Muscle layer of colon (tissue), 2 donors: ENCODE results near the gene ATXN7L1.

Experiments
- H3K27ac ChIP-seq: one replicate; pipeline ENCODE4 v1.7.0; 2013; ENCODE audit warnings: low read depth, mild to moderate bottlenecking, low read length, moderate library complexity
- H3K27me3 ChIP-seq, 2 donors: one replicate each; pipeline ENCODE4 v1.7.0; 2013; ENCODE audit warnings: low read length in 2 of 2, mild to moderate bottlenecking in 2 of 2; ENCODE audit not compliant: insufficient read depth in 2 of 2, control insufficient read depth in 1 of 2
- H3K36me3 ChIP-seq: one replicate; pipeline ENCODE4 v1.7.0; 2013; ENCODE audit warnings: mild to moderate bottlenecking, low read length; ENCODE audit not compliant: insufficient read depth
- H3K4me1 ChIP-seq: one replicate; pipeline ENCODE4 v1.7.0; 2013; ENCODE audit warnings: mild to moderate bottlenecking, low read length; ENCODE audit not compliant: insufficient read depth
- H3K4me3 ChIP-seq, 2 donors: one replicate each; pipeline ENCODE4 v1.7.0; 2013; ENCODE audit warnings: low read length in 2 of 2, low read depth in 1 of 2, mild to moderate bottlenecking in 1 of 2, moderate library complexity in 1 of 2
- H3K9ac ChIP-seq: one replicate; pipeline ENCODE4 v1.7.0; 2013; ENCODE audit warnings: low read length
- H3K9me3 ChIP-seq: one replicate; pipeline ENCODE4 v1.7.0; 2013; ENCODE audit warnings: mild to moderate bottlenecking, low read length
- donor health status: abdominal sarcoma.
- donor health status: Adenocarcinoma of cecum.

Gene ATXN7L1

DNA sequence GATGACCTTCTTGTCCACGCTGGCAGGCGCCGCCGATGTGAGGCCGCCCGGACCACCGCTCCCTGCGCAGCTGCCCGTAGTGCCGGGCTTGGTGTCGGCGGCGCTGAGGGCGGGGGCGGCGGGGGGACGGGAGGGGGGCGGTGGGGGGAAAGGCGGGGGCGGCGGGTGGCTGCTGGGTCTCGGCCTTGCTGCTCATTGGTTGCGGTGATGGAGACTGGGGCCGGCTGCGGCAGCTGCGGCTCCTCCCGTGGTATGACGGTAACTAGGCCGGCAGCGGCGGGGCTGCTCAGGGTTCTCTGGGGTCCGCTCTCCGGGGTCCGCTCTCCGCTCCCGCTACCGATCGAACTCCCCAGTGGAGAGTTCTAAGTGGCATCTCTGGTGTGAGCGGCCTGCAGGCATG lies 293.3 kb downstream of the ATXN7L1 start:
- no peaks in the 10 kb centered on the region for H3K9me3 ChIP-seq
- peaks cover 4% of the 10 kb centered on the region for H3K4me1 ChIP-seq
- no peak overlapping the region for H3K27ac ChIP-seq
- H3K36me3 ChIP-seq: no peaks in the 10 kb centered on the region
- no peak overlapping the region for H3K9ac ChIP-seq
- H3K4me3 ChIP-seq: no peak overlapping the region
- H3K27me3 ChIP-seq: no peaks in the 10 kb centered on the region

DNA sequence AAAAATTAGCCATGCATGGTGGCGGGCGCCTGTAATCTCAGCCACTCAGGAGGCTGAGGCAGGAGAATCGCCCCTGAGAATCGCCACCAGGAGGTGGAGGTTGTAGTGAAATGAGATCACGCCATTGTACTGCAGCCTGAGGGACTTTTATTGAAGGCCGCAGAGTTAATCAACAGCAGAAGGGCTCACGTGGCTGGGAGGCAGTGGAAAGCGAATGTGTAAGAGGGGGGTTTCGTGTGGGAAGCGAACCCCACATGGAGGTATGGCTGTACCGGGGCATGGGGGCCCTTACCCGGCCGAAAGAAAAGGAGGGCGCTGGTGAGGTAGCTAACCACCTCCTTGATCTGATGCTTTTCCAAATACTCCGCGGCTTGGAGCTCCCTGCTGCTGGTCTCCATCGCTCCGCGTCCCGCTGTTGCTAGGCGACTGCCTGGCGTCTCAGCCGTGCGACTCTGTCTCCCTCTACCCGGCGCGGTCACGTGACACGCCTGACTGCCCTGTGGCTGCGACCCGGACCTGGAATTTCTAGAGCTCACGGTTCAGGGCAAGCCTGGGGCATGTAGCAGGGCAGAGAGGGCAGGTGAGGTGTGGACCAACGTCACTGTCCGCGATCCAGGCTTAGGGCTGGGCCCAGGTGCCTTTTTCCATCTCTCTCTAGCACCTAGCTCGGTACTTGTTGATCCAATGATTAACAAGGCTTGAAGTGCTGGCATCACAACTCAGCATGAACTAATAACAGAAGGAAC lies 295.2 kb downstream of the ATXN7L1 start, which contains the start of gene EFCAB10:
EFCAB10 (minus strand) TSS at position 428 of the 746 bp plus-strand sequence; CDS start at position 398, 30 bp downstream.
- H3K36me3 ChIP-seq: no peaks in the 10 kb centered on the region
- H3K4me3 ChIP-seq: peak within 1 kb of the TSS; percentile 21 to 39
- peaks cover 4% of the 10 kb centered on the region for H3K4me1 ChIP-seq
- no peaks in the 10 kb centered on the region for H3K27me3 ChIP-seq
- no peaks in the 10 kb centered on the region for H3K9me3 ChIP-seq
- H3K27ac ChIP-seq: no peak within 1 kb of the TSS
- no peak within 1 kb of the TSS for H3K9ac ChIP-seq

DNA sequence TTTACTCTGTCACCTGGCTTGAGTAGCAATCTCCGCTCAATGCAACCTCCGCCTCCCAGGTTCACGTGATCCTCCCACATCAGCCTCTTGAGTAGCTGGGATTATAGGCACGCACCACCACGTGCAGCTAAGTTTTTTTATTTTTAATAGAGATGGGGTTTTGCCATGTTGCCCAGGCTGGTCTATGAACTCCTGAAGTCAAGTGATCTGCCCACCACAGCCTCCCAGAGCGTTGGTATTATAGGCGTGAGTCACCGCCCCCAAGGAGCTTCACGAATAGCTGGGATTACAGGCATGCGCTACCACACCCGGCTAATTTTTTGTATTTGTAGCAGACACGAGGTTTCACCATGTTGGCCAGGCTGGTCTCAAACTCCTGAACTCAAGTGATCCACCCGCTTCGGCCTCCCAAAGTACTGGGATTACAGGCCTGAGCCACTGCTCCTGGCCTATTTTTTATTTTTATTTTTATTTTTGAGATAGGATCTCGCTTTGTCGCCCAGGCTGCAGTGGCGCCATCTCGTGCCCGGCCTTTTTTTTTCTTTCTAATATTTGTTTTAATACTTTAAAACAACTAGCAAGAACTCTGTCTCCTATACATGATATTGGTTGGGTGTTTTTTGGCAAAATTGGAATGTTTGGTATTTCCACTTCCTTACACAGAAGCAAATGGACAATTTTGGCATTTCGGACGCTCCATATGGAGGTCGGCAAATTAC lies 296.2 kb downstream of the ATXN7L1 start:
- Histone ChIP-seq H3K4me3 (no peak overlapping the region), H3K36me3 (no peaks in the 10 kb centered on the region), H3K27me3 (no peaks in the 10 kb centered on the region)

DNA sequence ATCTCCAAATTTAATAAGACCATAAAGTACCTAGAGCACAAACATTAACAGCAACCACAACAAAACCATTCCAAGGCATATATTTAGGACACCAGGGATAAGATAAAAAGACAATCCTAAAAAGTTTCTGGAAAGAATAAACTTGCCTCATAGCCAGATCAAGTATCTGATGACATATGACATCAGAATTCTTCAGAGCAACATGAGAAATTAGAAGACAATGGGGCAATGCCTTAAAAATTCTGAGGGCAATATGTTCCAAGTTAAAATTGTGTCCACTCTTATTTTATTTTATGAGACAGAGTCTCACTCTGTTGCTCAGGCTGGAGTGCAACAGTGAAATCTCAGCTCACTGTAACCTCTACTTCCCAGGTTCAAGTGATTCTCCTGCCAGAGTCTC lies 297.9 kb downstream of the ATXN7L1 start:
- Histone ChIP-seq H3K36me3 (no peaks in the 10 kb centered on the region), H3K4me1 (peaks cover 4% of the 10 kb centered on the region), H3K9me3 (no peaks in the 10 kb centered on the region), H3K9ac (no peak overlapping the region), H3K4me3 (no peak overlapping the region), H3K27ac (no peak overlapping the region), H3K27me3 (no peaks in the 10 kb centered on the region)

More for the DNA sequence above, 296.2 kb downstream of the ATXN7L1 start:
- H3K9ac ChIP-seq: no peak overlapping the region
- H3K27ac ChIP-seq: no peak overlapping the region
- peaks cover 4% of the 10 kb centered on the region for H3K4me1 ChIP-seq
- no peaks in the 10 kb centered on the region for H3K9me3 ChIP-seq

DNA sequence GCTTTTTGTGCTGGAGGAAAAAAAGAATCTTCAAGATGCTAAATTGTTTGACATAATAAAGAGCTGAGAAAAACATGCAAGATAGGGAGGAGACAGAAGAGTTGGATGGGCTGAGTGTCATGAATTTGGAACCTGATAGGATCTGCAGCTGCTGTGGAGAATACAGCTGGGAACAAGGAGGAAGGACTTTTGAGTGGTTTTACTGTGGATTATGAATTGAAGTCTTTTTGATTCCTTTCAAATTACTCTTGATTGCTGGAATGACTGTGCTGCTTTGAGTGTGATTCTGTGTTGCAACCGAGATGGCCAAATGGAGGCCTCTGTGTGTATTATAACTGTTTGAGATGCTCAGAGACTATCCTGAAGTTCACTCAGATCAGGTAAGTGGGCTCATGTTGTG lies 299.1 kb downstream of the ATXN7L1 start:
- no peak overlapping the region for H3K27ac ChIP-seq
- no peak overlapping the region for H3K4me3 ChIP-seq
- no peaks in the 10 kb centered on the region for H3K27me3 ChIP-seq
- H3K9ac ChIP-seq: no peak overlapping the region
- peaks cover 4% of the 10 kb centered on the region for H3K4me1 ChIP-seq
- H3K36me3 ChIP-seq: no peaks in the 10 kb centered on the region
- no peaks in the 10 kb centered on the region for H3K9me3 ChIP-seq

DNA sequence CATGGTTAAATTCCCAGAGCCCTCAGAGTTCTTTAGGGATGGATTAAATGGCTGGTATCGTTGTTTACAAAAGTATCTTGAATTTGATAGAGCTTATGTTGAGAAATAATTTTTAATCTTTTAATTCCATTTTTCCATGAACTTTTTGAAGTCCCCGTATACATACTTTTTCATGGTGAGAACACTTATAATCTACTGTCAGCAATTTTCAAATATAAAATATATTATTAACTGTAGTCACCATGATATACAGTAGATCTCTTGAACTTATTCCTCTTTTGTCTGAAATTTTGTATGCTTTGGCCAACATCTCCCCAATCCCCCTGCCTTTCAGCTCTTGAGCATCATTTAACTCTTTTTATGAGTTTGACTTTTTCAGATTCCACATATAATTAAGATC lies 304.5 kb downstream of the ATXN7L1 start:
- no peak overlapping the region for H3K4me3 ChIP-seq
- no peaks in the 10 kb centered on the region for H3K9me3 ChIP-seq
- no peaks in the 10 kb centered on the region for H3K27me3 ChIP-seq
- H3K9ac ChIP-seq: no peak overlapping the region
- no peak overlapping the region for H3K27ac ChIP-seq
- no peaks in the 10 kb centered on the region for H3K4me1 ChIP-seq
- peaks cover 18% of the 10 kb centered on the region for H3K36me3 ChIP-seq

DNA sequence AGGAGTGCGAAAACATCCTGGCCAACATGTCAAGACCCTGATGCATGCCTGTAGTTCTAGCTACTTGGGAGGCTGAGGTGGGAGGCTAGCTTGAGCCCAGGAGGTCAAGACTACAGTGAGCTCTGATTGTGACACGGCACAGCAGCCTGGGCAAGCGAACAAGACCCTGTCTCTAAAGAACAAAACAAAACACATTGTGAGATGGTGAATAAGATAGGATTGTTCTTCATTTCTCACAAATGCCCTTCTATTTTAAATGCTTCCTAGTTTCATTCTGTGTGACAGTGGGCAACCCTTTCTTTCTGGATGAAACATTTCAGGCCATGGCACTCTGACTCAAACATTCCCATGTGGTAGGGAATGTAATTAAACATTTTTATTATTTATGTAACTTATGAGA lies 308.6 kb downstream of the ATXN7L1 start:
- Histone ChIP-seq H3K36me3 (peaks cover 45% of the 10 kb centered on the region), H3K9ac (no peak overlapping the region), H3K27ac (no peak overlapping the region), H3K27me3 (no peaks in the 10 kb centered on the region), H3K4me1 (no peaks in the 10 kb centered on the region), H3K9me3 (no peaks in the 10 kb centered on the region), H3K4me3 (no peak overlapping the region)

DNA sequence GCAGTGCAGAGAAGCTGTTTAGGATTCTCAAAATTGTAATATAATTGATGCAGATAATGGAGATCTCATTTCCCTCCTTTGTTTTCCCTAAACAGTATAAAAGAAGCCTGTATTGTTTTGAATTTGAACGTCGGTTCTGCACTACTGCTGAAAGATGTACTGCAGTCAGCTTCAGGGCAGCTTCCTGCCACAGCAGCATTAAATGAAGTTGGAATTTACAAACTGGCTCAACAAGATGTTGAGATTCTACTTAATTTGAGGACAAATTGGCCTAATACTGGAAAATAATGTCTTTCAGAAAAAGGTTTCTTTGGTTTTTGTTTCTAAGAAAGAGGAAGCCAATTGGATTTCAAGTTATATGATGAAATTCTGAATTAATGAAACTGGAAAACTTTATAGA lies 309.4 kb downstream of the ATXN7L1 start:
- no peaks in the 10 kb centered on the region for H3K27me3 ChIP-seq
- H3K9me3 ChIP-seq: no peaks in the 10 kb centered on the region
- H3K27ac ChIP-seq: no peak overlapping the region
- H3K4me1 ChIP-seq: no peaks in the 10 kb centered on the region
- no peak overlapping the region for H3K4me3 ChIP-seq
- no peak overlapping the region for H3K9ac ChIP-seq
- peaks cover 51% of the 10 kb centered on the region for H3K36me3 ChIP-seq

DNA sequence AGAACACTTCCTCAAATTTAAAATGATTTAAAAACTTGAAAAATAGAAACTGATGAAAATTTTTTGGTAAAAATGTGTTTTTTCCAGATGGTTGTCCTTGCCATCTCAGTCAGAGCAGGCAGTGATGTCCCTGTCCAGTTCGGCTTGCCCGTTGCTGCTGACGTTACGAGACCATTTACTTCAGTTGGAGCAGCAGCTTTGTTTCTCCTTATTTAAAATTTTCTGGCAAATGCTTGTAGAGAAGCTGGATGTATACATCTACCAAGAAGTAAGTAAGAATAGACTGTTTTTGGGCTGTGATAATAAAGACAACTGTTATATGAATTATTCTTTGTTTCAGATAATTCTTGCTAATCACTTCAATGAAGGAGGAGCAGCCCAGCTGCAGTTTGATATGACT lies 311.2 kb downstream of the ATXN7L1 start:
- Histone ChIP-seq H3K9me3 (no peaks in the 10 kb centered on the region), H3K9ac (no peak overlapping the region), H3K27ac (no peak overlapping the region), H3K4me3 (no peak overlapping the region), H3K27me3 (no peaks in the 10 kb centered on the region), H3K4me1 (no peaks in the 10 kb centered on the region), H3K36me3 (peaks cover 57% of the 10 kb centered on the region)

DNA sequence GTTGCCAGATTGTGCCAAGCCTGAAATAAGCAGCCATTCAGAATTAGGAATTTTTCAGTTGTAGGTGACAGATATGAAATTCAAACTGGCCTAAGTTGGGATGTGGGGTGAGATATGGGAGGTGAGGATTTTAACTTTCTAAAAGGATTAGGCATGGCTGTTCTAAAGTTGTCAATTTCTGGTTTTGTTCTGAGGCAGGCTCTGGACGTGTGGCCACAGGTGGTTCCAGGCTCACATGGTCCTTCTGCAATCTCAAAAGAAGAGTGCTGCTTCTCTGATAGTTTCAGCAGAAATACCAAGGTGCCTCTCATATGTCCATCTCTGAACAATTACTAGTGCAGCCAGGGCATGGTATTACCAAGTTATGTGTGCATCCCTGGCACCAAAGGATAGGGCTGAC lies 316.5 kb downstream of the ATXN7L1 start:
- Histone ChIP-seq H3K27me3 (no peaks in the 10 kb centered on the region), H3K36me3 (peaks cover 54% of the 10 kb centered on the region), H3K9ac (no peak overlapping the region), H3K4me1 (no peaks in the 10 kb centered on the region), H3K9me3 (no peaks in the 10 kb centered on the region), H3K4me3 (no peak overlapping the region), H3K27ac (no peak overlapping the region)
